IMR-90 (cell line): ENCODE data around the gene EXOC6. TPM values are rescaled to one million over a fixed set of nuclear protein-coding genes. Genes with fewer than 3 reads are reported as not detected.
A peak's percentile ranks its signal among the peaks of the same experiment; 100 is the strongest.

Experiments
- ATAC-seq: fragments of 200-7000 bp; cut with Tn5 transposase; 2 replicates; pipeline ENCODE4 v1.9.1; 2020; ENCODE audit warnings: low read depth, mild to moderate bottlenecking, moderate library complexity
- BruUV-seq: library from RNA; stranded (reverse); fragments of 400-500 nt; replicated peaks from 2 replicates; lab custom pipeline; 2021; lab: Mats Ljungman, UMichigan
- CTCF ChIA-PET: fragments of 300-600 bp; formaldehyde crosslinking; extraction: SDS; loops from one replicate; lab custom pipeline; 2021; ENCODE audit warnings: antibody characterized with exemption; lab: Yijun Ruan, JAX
- POLR2A ChIA-PET: fragments of 300-600 bp; sonication (Branson Sonifier 250); formaldehyde crosslinking; loops from one replicate; lab custom pipeline; 2022; ENCODE audit warnings: antibody characterized with exemption; ENCODE audit not compliant: unreplicated experiment; lab: Charles Lee
- DNase-seq: peaks from one replicate; pipeline ENCODE4 v3.0.0; 2013
- H2AFZ ChIP-seq: replicated peaks from 2 replicates; pipeline ENCODE3; 2013; ENCODE audit warnings: low read length, mild to moderate bottlenecking; ENCODE audit not compliant: poor library complexity
- H2AK5ac ChIP-seq: 2 replicates; pipeline ENCODE4 v1.6.1; 2013; ENCODE audit warnings: low read depth, low read length, inconsistent platforms
- H2AK9ac ChIP-seq: replicated peaks from 2 replicates; pipeline ENCODE3; 2013; ENCODE audit warnings: mild to moderate bottlenecking, low read depth, low read length, moderate library complexity; ENCODE audit not compliant: poor library complexity
- H2BK120ac ChIP-seq: 2 replicates; pipeline ENCODE4 v1.6.1; 2013; ENCODE audit warnings: low read depth, low read length, inconsistent platforms
- H2BK15ac ChIP-seq: 3 replicates; pipeline ENCODE4 v1.6.1; 2013; ENCODE audit warnings: low read depth, low read length, inconsistent platforms
- H2BK20ac ChIP-seq: 2 replicates; pipeline ENCODE4 v1.6.1; 2013; ENCODE audit warnings: low read depth, mild to moderate bottlenecking, inconsistent platforms, low read length, moderate library complexity
- H2BK5ac ChIP-seq: 2 replicates; pipeline ENCODE4 v1.6.1; 2013; ENCODE audit warnings: mild to moderate bottlenecking, low read depth, low read length, inconsistent platforms; ENCODE audit not compliant: poor library complexity, severe bottlenecking
- H3K14ac ChIP-seq: replicated peaks from 2 replicates; pipeline ENCODE4 v1.6.1; 2013; ENCODE audit warnings: low read depth, low read length, inconsistent platforms
- H3K18ac ChIP-seq: 2 replicates; pipeline ENCODE4 v1.6.1; 2013; ENCODE audit warnings: low read depth, low read length, control low read depth
- H3K23ac ChIP-seq: 2 replicates; pipeline ENCODE4 v1.6.1; 2013; ENCODE audit warnings: low read depth, low read length, inconsistent platforms
- H3K27ac ChIP-seq: 2 replicates; pipeline ENCODE4 v1.5.1; 2013; ENCODE audit warnings: mild to moderate bottlenecking, control low read depth, low read length; ENCODE audit not compliant: insufficient read depth
- H3K27me3 ChIP-seq: 2 replicates; pipeline ENCODE4 v1.6.1; 2013; ENCODE audit warnings: low read length; ENCODE audit not compliant: control insufficient read depth, insufficient read depth
- H3K36me3 ChIP-seq: 2 replicates; pipeline ENCODE4 v1.6.1; 2013; ENCODE audit warnings: low read length, mixed read lengths; ENCODE audit not compliant: control insufficient read depth, insufficient read depth
- H3K4ac ChIP-seq: 2 replicates; pipeline ENCODE4 v1.6.1; 2013; ENCODE audit warnings: low read depth, low read length, inconsistent platforms
- H3K4me1 ChIP-seq: 2 replicates; pipeline ENCODE4 v1.6.1; 2013; ENCODE audit warnings: low read length, mixed read lengths; ENCODE audit not compliant: control insufficient read depth, insufficient read depth
- H3K4me2 ChIP-seq: 2 replicates; pipeline ENCODE4 v1.6.1; 2013; ENCODE audit warnings: low read depth, mild to moderate bottlenecking, control low read depth, low read length, moderate library complexity
- H3K4me3 ChIP-seq: 2 replicates; pipeline ENCODE4 v1.5.1; 2013; ENCODE audit warnings: low read depth, mild to moderate bottlenecking, control low read depth, low read length, moderate library complexity; ENCODE audit not compliant: insufficient read depth
- H3K56ac ChIP-seq: 2 replicates; pipeline ENCODE4 v1.6.1; 2013; ENCODE audit warnings: low read length, inconsistent platforms; ENCODE audit not compliant: insufficient read depth; ENCODE audit errors: extremely low read depth
- H3K79me1 ChIP-seq, 2 experiments: 2 replicates each; pipeline ENCODE4 v1.6.1; 2013; ENCODE audit warnings: low read length in 2 of 2, inconsistent platforms in 1 of 2, low read depth in 1 of 2
- H3K9ac ChIP-seq: 2 replicates; pipeline ENCODE4 v1.6.1; 2013; ENCODE audit warnings: low read depth, low read length, control low read depth
- H3K9me1 ChIP-seq: 2 replicates; pipeline ENCODE4 v1.6.1; 2013; ENCODE audit warnings: low read length, inconsistent platforms; ENCODE audit not compliant: insufficient read depth
- H3K9me3 ChIP-seq: 2 replicates; pipeline ENCODE4 v1.6.1; 2013; ENCODE audit warnings: low read length; ENCODE audit not compliant: control insufficient read depth, insufficient read depth
- H4K20me1 ChIP-seq: 2 replicates; pipeline ENCODE4 v1.6.1; 2013; ENCODE audit warnings: low read length, inconsistent platforms; ENCODE audit not compliant: insufficient read depth
- H4K5ac ChIP-seq: 2 replicates; pipeline ENCODE4 v1.6.1; 2013; ENCODE audit warnings: mild to moderate bottlenecking, low read depth, low read length, control low read depth
- H4K8ac ChIP-seq, 2 experiments: 2 replicates each; pipeline ENCODE4 v1.6.1; 2013; ENCODE audit warnings: low read depth in 2 of 2, low read length in 2 of 2, control low read depth in 1 of 2, inconsistent platforms in 1 of 2
- H4K91ac ChIP-seq: 2 replicates; pipeline ENCODE4 v1.6.1; 2013; ENCODE audit warnings: low read depth, low read length, inconsistent platforms; ENCODE audit not compliant: insufficient read depth
- MAFK ChIP-seq: IDR thresholded peaks from 2 replicates; pipeline ENCODE4 v1.6.1; 2012; ENCODE audit warnings: low read depth, low read length, improper control_type of control experiment
- MAZ ChIP-seq: IDR thresholded peaks from 2 replicates; pipeline ENCODE4 v1.6.1; 2012; ENCODE audit warnings: low read depth, mild to moderate bottlenecking, low read length, improper control_type of control experiment, moderate library complexity, borderline replicate concordance
- NFE2L2 ChIP-seq: fragments of 150-350 bp; IDR thresholded peaks from 2 replicates; pipeline ENCODE4 v1.6.1; 2016; ENCODE audit warnings: low read depth, mild to moderate bottlenecking, low read length
- RAD21 ChIP-seq: IDR thresholded peaks from 2 replicates; pipeline ENCODE4 v1.6.1; 2012; ENCODE audit warnings: low read length, improper control_type of control experiment
- SMC3 ChIP-seq: fragments of 150-350 bp; IDR thresholded peaks from 2 replicates; pipeline ENCODE4 v1.6.1; 2016; ENCODE audit warnings: low read depth, mild to moderate bottlenecking, antibody characterized with exemption, low read length, moderate library complexity
- WGBS, 2 experiments: methylation state at CpG; one replicate each; pipeline versions ENCODE4 v1.1.5 to v1.1.7; 2013; ENCODE audit warnings: missing lambda C conversion rate in 2 of 2; ENCODE audit not compliant: insufficient read length in 1 of 2; ENCODE audit errors: extremely low coverage in 2 of 2; 5-methylcytosine and 5-hydroxymethylcytosine counted together
- dilution Hi-C: fragments of 300-500 bp; cut with HindIII; formaldehyde crosslinking; loops from one replicate; pipeline ENCODE4 v1.14.3; 2018; ENCODE audit warnings: low sequenced_read_pairs; ENCODE audit not compliant: unreplicated experiment
- in situ Hi-C: fragments of 300-500 bp; cut with MboI; formaldehyde crosslinking; loops from 3 replicates; pipeline ENCODE4 v1.14.3; 2019; ENCODE audit warnings: low sequenced_read_pairs, inconsistent platforms, mixed read lengths
- intact Hi-C: fragments of 100-400 bp; cut with micrococcal nuclease; formaldehyde crosslinking; loops from 2 replicates; pipeline ENCODE4 v1.10.0; 2022
- polyA plus RNA-seq, 3 experiments: library from polyadenylated mRNA; depleted of rRNA; stranded (reverse); fragments of >200 nt; gene quantifications; 2 replicates each; pipeline ENCODE4 v1.2.3, GENCODE V29; 2012; ENCODE audit warnings: low replicate concordance in 1 of 3
- total RNA-seq: library from RNA; depleted of rRNA; stranded (reverse); fragments of >200 nt; gene quantifications from 2 replicates; pipeline ENCODE4 v1.2.3, GENCODE V29; 2012
- TF ChIP-seq, protein P1 (sequence below): fragments of 150-350 bp; IDR thresholded peaks from 2 replicates; pipeline ENCODE4 v1.6.1; 2017; ENCODE audit warnings: mild to moderate bottlenecking, antibody characterized with exemption, low read length, low read depth
- TF ChIP-seq, protein P2 (sequence below): conservative IDR thresholded peaks from 2 replicates; pipeline ENCODE4 v1.5.1; 2012; ENCODE audit warnings: mild to moderate bottlenecking, low read depth, low read length, improper control_type of control experiment

Gene EXOC6
- total and polyA plus RNA-seq, 2 of the 4 experiments (the other 2 are of a cell fraction) = 4.5 to 11.5 TPM

DNA sequence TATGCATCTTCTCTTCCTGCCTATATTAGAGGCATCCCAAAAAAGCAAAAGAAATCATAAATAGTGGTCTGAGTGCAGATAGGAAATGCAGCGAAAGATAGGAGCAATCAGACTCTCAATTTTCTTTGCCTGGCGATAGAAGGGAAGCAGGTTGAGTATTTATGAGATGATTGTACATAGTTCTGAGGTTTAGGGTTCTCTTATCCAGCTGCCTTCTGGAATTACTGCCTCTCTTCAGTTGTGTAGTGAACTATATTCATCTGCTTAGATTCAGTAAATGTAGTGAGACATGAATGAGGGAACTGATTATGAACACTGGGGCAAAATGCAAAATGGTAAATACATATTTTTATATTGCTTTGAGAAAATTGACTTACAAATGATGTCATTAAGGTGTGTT, 119.3 kb downstream of the EXOC6 start:
- H2AFZ ChIP-seq = no peak overlapping the region
- no peak overlapping the region for H2BK5ac ChIP-seq
- H4K20me1 ChIP-seq = no peaks in the 10 kb centered on the region
- H4K5ac ChIP-seq = no peak overlapping the region
- H3K9me3 ChIP-seq = no peaks in the 10 kb centered on the region
- H3K14ac ChIP-seq = no peak overlapping the region
- DNase-seq = peak; percentile 3
- in situ Hi-C loops = no loop called here
- no peak overlapping the region for H3K4me2 ChIP-seq
- CTCF ChIA-PET = interaction anchor here (0.6 kb wide), 2 partner anchors 31 to 1017 kb away, joined by 3 to 4 read pairs; no protein-coding TSS in a partner anchor
- WGBS, 2 experiments = no CpG with 5 or more reads among the region's 2 CpGs
- BruUV-seq = no TSS peak
- no peak overlapping the region for H2AK9ac ChIP-seq
- H3K23ac ChIP-seq = no peak overlapping the region
- H3K36me3 ChIP-seq = no peaks in the 10 kb centered on the region
- no peak for TF ChIP-seq NFE2L2
- no peak for TF ChIP-seq RAD21
- TF ChIP-seq MAZ = no peak
- no peak for TF ChIP-seq SMC3
- no peak for TF ChIP-seq MAFK
- TF ChIP-seq, protein P1, sequence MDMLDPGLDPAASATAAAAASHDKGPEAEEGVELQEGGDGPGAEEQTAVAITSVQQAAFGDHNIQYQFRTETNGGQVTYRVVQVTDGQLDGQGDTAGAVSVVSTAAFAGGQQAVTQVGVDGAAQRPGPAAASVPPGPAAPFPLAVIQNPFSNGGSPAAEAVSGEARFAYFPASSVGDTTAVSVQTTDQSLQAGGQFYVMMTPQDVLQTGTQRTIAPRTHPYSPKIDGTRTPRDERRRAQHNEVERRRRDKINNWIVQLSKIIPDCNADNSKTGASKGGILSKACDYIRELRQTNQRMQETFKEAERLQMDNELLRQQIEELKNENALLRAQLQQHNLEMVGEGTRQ = no peak
- TF ChIP-seq, protein P2, sequence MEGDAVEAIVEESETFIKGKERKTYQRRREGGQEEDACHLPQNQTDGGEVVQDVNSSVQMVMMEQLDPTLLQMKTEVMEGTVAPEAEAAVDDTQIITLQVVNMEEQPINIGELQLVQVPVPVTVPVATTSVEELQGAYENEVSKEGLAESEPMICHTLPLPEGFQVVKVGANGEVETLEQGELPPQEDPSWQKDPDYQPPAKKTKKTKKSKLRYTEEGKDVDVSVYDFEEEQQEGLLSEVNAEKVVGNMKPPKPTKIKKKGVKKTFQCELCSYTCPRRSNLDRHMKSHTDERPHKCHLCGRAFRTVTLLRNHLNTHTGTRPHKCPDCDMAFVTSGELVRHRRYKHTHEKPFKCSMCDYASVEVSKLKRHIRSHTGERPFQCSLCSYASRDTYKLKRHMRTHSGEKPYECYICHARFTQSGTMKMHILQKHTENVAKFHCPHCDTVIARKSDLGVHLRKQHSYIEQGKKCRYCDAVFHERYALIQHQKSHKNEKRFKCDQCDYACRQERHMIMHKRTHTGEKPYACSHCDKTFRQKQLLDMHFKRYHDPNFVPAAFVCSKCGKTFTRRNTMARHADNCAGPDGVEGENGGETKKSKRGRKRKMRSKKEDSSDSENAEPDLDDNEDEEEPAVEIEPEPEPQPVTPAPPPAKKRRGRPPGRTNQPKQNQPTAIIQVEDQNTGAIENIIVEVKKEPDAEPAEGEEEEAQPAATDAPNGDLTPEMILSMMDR = no peak
- POLR2A ChIA-PET = no interaction called here
- H3K27me3 ChIP-seq = no peaks in the 10 kb centered on the region
- no peak overlapping the region for H2BK15ac ChIP-seq
- H3K18ac ChIP-seq = no peak overlapping the region
- H2BK120ac ChIP-seq = no peak overlapping the region
- H3K9ac ChIP-seq = no peak overlapping the region
- H3K56ac ChIP-seq = no peak overlapping the region
- peaks cover 0 to 3% of the 10 kb centered on the region in 2 experiments; a peak in 1 of 4 replicates for H3K79me1 ChIP-seq
- H4K91ac ChIP-seq = no peak overlapping the region
- ATAC-seq = no peak
- intact Hi-C loops = no loop called here
- dilution Hi-C loops = no loop called here
- peaks cover 15% of the 10 kb centered on the region for H3K4me1 ChIP-seq
- no peak overlapping the region for H3K4ac ChIP-seq
- no peak overlapping the region for H3K27ac ChIP-seq
- no peak overlapping the region for H4K8ac ChIP-seq
- no peak overlapping the region for H2AK5ac ChIP-seq
- peaks cover 3% of the 10 kb centered on the region; the same call in 1 of the 2 replicates for H3K9me1 ChIP-seq
- H3K4me3 ChIP-seq = no peak overlapping the region
- H2BK20ac ChIP-seq = no peak overlapping the region
